Hepatocyte (in vitro differentiated cells): Measurements from ENCODE around the gene GLA. TPM values are rescaled to one million over a fixed set of nuclear protein-coding genes. Genes with fewer than 3 reads are reported as not detected.

Experiments used
- DNase-seq: peaks from one replicate; pipeline ENCODE4 v3.0.0-alpha.2; 2016; ENCODE audit warnings: low spot score
- H2AFZ ChIP-seq: fragments of 200-600 bp; sonication (generic); 2 replicates; pipeline ENCODE4 v1.6.0; 2016; ENCODE audit warnings: antibody characterized with exemption, mild to moderate bottlenecking
- H3K27ac ChIP-seq: fragments of 200-600 bp; sonication (generic); 2 replicates; pipeline ENCODE4 v1.5.1; 2016; ENCODE audit warnings: mild to moderate bottlenecking
- H3K27me3 ChIP-seq: fragments of 200-600 bp; sonication (generic); 2 replicates; pipeline ENCODE4 v1.6.1; 2016
- H3K36me3 ChIP-seq: fragments of 200-600 bp; sonication (generic); replicated peaks from 2 replicates; pipeline ENCODE4 v1.5.1; 2016; ENCODE audit warnings: low read depth; ENCODE audit not compliant: insufficient read depth
- H3K4me1 ChIP-seq: fragments of 200-600 bp; sonication (generic); 2 replicates; pipeline ENCODE4 v1.5.1; 2016; ENCODE audit warnings: mild to moderate bottlenecking, moderate library complexity; ENCODE audit not compliant: insufficient read depth
- H3K4me2 ChIP-seq: fragments of 200-600 bp; sonication (generic); 2 replicates; pipeline ENCODE4 v1.6.0; 2016
- H3K4me3 ChIP-seq: fragments of 200-600 bp; sonication (generic); 2 replicates; pipeline ENCODE4 v1.5.1; 2016; ENCODE audit warnings: mild to moderate bottlenecking
- H3K79me2 ChIP-seq: fragments of 200-600 bp; sonication (generic); 2 replicates; pipeline ENCODE4 v1.6.0; 2017; ENCODE audit warnings: mild to moderate bottlenecking
- H3K9me2 ChIP-seq: fragments of 200-600 bp; sonication (generic); replicated peaks from 2 replicates; pipeline ENCODE4 v1.6.0; 2017; ENCODE audit warnings: mild to moderate bottlenecking; ENCODE audit not compliant: insufficient read depth
- H3K9me3 ChIP-seq: fragments of 200-600 bp; sonication (generic); 2 replicates; pipeline ENCODE4 v1.5.1; 2016; ENCODE audit warnings: low read depth, mild to moderate bottlenecking
- H4K20me1 ChIP-seq: fragments of 200-600 bp; sonication (generic); 2 replicates; pipeline ENCODE4 v1.6.0; 2016; ENCODE audit warnings: mild to moderate bottlenecking; ENCODE audit not compliant: insufficient read depth, poor library complexity, severe bottlenecking
- CTCF ChIP-seq: fragments of 200-600 bp; sonication (generic); IDR thresholded peaks from 2 replicates; pipeline ENCODE4 v1.5.1; 2016; ENCODE audit warnings: antibody characterized with exemption, mild to moderate bottlenecking; ENCODE audit not compliant: poor library complexity
- EZH2 ChIP-seq: fragments of 200-600 bp; sonication (generic); IDR thresholded peaks from 2 replicates; pipeline ENCODE4 v1.6.1; 2016; ENCODE audit warnings: antibody characterized with exemption, mild to moderate bottlenecking, borderline replicate concordance
- EZH2phosphoT487 ChIP-seq: fragments of 200-600 bp; sonication (generic); IDR thresholded peaks from one replicate; pipeline ENCODE4 v1.6.1; 2018; ENCODE audit warnings: antibody characterized with exemption, mild to moderate bottlenecking, low read depth, moderate library complexity; ENCODE audit not compliant: unreplicated experiment, severe bottlenecking
- WGBS: methylation state at CpG from one replicate; pipeline ENCODE4 v1.1.6; 2016; ENCODE audit warnings: low lambda C conversion rate; ENCODE audit errors: missing lambda C conversion rate; 5-methylcytosine and 5-hydroxymethylcytosine counted together
- polyA plus RNA-seq: library from polyadenylated mRNA; unstranded; fragments of >200 nt; fragmentation: Nextera tagmentation; extraction: Ambion mirVana; gene quantifications from 2 replicates; pipeline ENCODE4 v1.2.1, GENCODE V29; 2016
- total RNA-seq: library from RNA; depleted of rRNA; stranded (reverse); fragments of >200 nt; gene quantifications from 2 replicates; pipeline ENCODE4 v1.2.3, GENCODE V29; 2014

The GLA gene
- total and polyA plus RNA-seq, 2 experiments from 2014 or later = 86.4 to 134 TPM

DNA sequence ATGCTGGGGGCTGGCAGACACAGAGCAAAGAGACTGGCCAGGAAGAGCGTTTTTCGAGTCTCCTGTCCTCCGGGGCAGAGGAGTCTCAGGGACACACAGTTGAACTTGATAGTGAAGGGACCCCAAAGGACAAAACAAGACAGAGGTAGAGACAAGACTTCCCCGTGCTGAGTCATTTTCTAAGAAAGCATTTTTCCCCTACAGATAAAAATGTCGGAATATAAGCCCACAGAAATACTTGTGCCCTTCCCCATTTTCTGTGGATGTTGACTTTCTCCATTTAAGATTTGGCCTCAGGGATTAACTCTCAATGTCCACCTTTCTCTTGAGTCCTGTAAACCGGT is 21.2 kb downstream of the GLA start:
- TF ChIP-seq EZH2phosphoT487 (no peak), CTCF (no peak), EZH2 (no peak)
- no peaks in the 10 kb centered on the region for H3K36me3 ChIP-seq
- peaks cover 3% of the 10 kb centered on the region for H3K79me2 ChIP-seq
- H3K27ac ChIP-seq = no peak overlapping the region
- H2AFZ ChIP-seq = no peak overlapping the region
- H3K9me3 ChIP-seq = no peaks in the 10 kb centered on the region
- no peak overlapping the region for H3K4me3 ChIP-seq
- H3K4me2 ChIP-seq = no peak overlapping the region
- no peaks in the 10 kb centered on the region for H3K4me1 ChIP-seq
- H4K20me1 ChIP-seq = no peaks in the 10 kb centered on the region
- 73% methylated on average over 6 of the region's 6 CpGs for WGBS
- no peak for DNase-seq
- no peaks in the 10 kb centered on the region for H3K9me2 ChIP-seq
- no peaks in the 10 kb centered on the region for H3K27me3 ChIP-seq

GRCh38 chrX:101385795-101386541 is 21.8 kb downstream of the GLA start, which contains the start of gene BTK:
Gene BTK, minus strand, starts transcription at chrX:101386191. Its CDS starts 10,907 bp downstream, at chrX:101375284.
- no peaks in the 10 kb centered on the region for H3K4me1 ChIP-seq
- H3K36me3 ChIP-seq = no peaks in the 10 kb centered on the region
- no peak within 1 kb of the TSS for H3K4me3 ChIP-seq
- DNase-seq = no peak
- no peak within 1 kb of the TSS for H3K27ac ChIP-seq
- H3K4me2 ChIP-seq = no peak within 1 kb of the TSS
- H3K27me3 ChIP-seq = no peaks in the 10 kb centered on the region
- H3K79me2 ChIP-seq = no peaks in the 10 kb centered on the region
- H3K9me2 ChIP-seq = no peaks in the 10 kb centered on the region
- no peak within 1 kb of the TSS for H2AFZ ChIP-seq
- no peak for TF ChIP-seq EZH2
- TF ChIP-seq EZH2phosphoT487 = no peak
- no peak for TF ChIP-seq CTCF
- no peaks in the 10 kb centered on the region for H4K20me1 ChIP-seq
- no peaks in the 10 kb centered on the region for H3K9me3 ChIP-seq
- 74% methylated on average over 9 of the region's 9 CpGs for WGBS

- Histone ChIP-seq H3K79me2 (no peaks in the 10 kb centered on the region), H3K4me3 (no peak overlapping the region)
- 76% methylated on average over 7 of the region's 7 CpGs for WGBS
Observed at GRCh38 chrX:101385026-101385684, 22.6 kb downstream of the GLA start.

More at GRCh38 chrX:101385026-101385684, 22.6 kb downstream of the GLA start:
- Histone ChIP-seq H3K27ac (no peak overlapping the region), H2AFZ (no peak overlapping the region), H3K4me1 (no peaks in the 10 kb centered on the region), H3K9me3 (no peaks in the 10 kb centered on the region), H3K36me3 (no peaks in the 10 kb centered on the region), H3K9me2 (no peaks in the 10 kb centered on the region), H4K20me1 (no peaks in the 10 kb centered on the region), H3K4me2 (no peak overlapping the region), H3K27me3 (no peaks in the 10 kb centered on the region)
- no peak for TF ChIP-seq EZH2
- TF ChIP-seq EZH2phosphoT487 = no peak
- TF ChIP-seq CTCF = no peak
- no peak for DNase-seq
